IPS DF 4.7 (cell line): ENCODE data around the gene GLYATL2.

Source experiments
- DNase-seq: peaks from one replicate; pipeline ENCODE4 v3.0.0-alpha.2; 2013; ENCODE audit warnings: low spot score; ENCODE audit errors: extremely low read depth

The GLYATL2 gene

GRCh38 chr11:58801302-58801701 lies 43.2 kb downstream of the GLYATL2 start:
- DNase-seq = no peak

GRCh38 chr11:58796333-58796732 lies 48.2 kb downstream of the GLYATL2 start:
- no peak for DNase-seq

- no peak for DNase-seq
Observed at GRCh38 chr11:58788355-58789023, 56.0 kb downstream of the GLYATL2 start.

- DNase-seq = no peak
Observed at GRCh38 chr11:58787903-58788302, 56.6 kb downstream of the GLYATL2 start.

GRCh38 chr11:58786693-58787092 lies 57.8 kb downstream of the GLYATL2 start:
- no peak for DNase-seq

- no peak for DNase-seq
Observed at GRCh38 chr11:58784995-58785394, 59.5 kb downstream of the GLYATL2 start.
